GM12874 (cell line): ENCODE results near the gene TXNRD1.

Experiments
- CTCF ChIP-seq: IDR thresholded peaks from 2 replicates; pipeline ENCODE4 v1.5.1; 2011; ENCODE audit warnings: low read depth, mild to moderate bottlenecking, control low read depth, low read length, moderate library complexity; ENCODE audit not compliant: insufficient read depth

Gene TXNRD1

GRCh38 chr12:104336115-104336514 lies 120.5 kb downstream of the TXNRD1 start:
- TF ChIP-seq CTCF, result no peak

GRCh38 chr12:104337030-104337558 lies 121.5 kb downstream of the TXNRD1 start:
- no peak for TF ChIP-seq CTCF

- no peak for TF ChIP-seq CTCF
These were observed 124.1 kb downstream of the TXNRD1 start for GRCh38 chr12:104339663-104340062.

GRCh38 chr12:104340177-104340576 lies 124.6 kb downstream of the TXNRD1 start:
- TF ChIP-seq CTCF, result no peak

GRCh38 chr12:104340925-104341611 lies 125.5 kb downstream of the TXNRD1 start:
- no peak for TF ChIP-seq CTCF

GRCh38 chr12:104342147-104342546 lies 126.6 kb downstream of the TXNRD1 start:
- TF ChIP-seq CTCF, result no peak

- TF ChIP-seq CTCF, result no peak
These were observed 127.2 kb downstream of the TXNRD1 start for GRCh38 chr12:104342635-104343249.
